ENCODE results near the gene MRPL52. TPM values are rescaled to one million over a fixed set of nuclear protein-coding genes. Genes with fewer than 3 reads are reported as not detected.

MRPL52 gene
- total RNA-seq, 1 experiment from 2014 or later: 134 TPM

DNA sequence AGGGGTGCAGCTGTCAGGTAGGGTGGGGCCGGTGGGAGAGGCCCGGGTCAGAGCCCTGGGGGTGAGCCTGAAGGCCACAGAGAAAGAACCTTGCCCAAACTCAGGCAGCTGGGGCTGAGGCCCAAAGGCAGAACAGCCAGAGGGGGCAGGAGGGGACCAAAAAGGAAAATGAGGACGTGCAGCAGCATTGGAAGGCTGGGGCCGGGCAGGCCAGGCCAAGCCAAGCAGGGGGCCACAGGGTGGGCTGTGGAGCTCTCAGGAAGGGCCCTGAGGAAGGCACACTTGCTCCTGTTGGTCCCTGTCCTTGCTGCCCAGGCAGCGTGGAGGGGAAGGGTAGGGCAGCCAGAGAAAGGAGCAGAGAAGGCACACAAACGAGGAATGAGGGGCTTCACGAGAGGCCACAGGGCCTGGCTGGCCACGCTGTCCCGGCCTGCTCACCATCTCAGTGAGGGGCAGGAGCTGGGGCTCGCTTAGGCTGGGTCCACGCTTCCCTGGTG is 17.2 kb downstream of the MRPL52 start:
- H3K79me2 ChIP-seq (ENCODE audit: insufficient read depth, low read length): no peaks in the 10 kb centered on the region
- RAD21 ChIA-PET (ENCODE audit: low non-redundant PET in 1 of 2, low total read pairs in 2 of 2, uncharacterized antibody in 2 of 2, unreplicated experiment in 2 of 2): no interaction called here
- intact Hi-C loops (cut with micrococcal nuclease): no loop called here
- no peaks in the 10 kb centered on the region for H3K36me3 ChIP-seq (ENCODE audit: control insufficient read depth in 1 of 2, insufficient read depth in 2 of 2, low read length in 2 of 2)
- H3K4me2 ChIP-seq (ENCODE audit: low read length): no peak overlapping the region
- H3K9ac ChIP-seq (ENCODE audit: low read length): no peak overlapping the region
- no peak overlapping the region for H2AFZ ChIP-seq (ENCODE audit: low read depth, low read length, poor library complexity, severe bottlenecking)
- no peaks in the 10 kb centered on the region for H3K9me3 ChIP-seq (ENCODE audit: control insufficient read depth in 1 of 2, insufficient read depth in 1 of 2, low read depth in 1 of 2, low read length in 2 of 2)
- no TSS peak for BruUV-seq (replicated peaks)
- DNase-seq (ENCODE audit: low read depth, low spot score) (no peak), ATAC-seq (no peak)
- no peak overlapping the region for H3K27ac ChIP-seq (ENCODE audit: low read depth, low read length)
- H4K20me1 ChIP-seq (ENCODE audit: insufficient read depth): no peaks in the 10 kb centered on the region
- no peaks in the 10 kb centered on the region for H3K27me3 ChIP-seq (ENCODE audit: insufficient read depth, low read length)
- POLR2A ChIA-PET: no interaction called here
- H3K4me1 ChIP-seq (ENCODE audit: control insufficient read depth in 1 of 2, insufficient read depth in 2 of 2, low read length in 2 of 2): no peaks in the 10 kb centered on the region
- CTCF ChIA-PET: interaction anchor here (1.7 kb wide), 1 partner anchor 24 kb away, joined by 3 read pairs; no protein-coding TSS in a partner anchor
- no peak for TF ChIP-seq EZH2phosphoT487 (IDR thresholded peaks at IDR 0.05; ENCODE audit: borderline replicate concordance)
- no peak for TF ChIP-seq POLR2AphosphoS5 (IDR thresholded peaks at IDR 0.05; ENCODE audit: low read depth, low read length)
- TF ChIP-seq YY1 (IDR thresholded peaks at IDR 0.05; ENCODE audit: extremely low read depth, insufficient replicate concordance, low read depth, low read length): no peak
- TF ChIP-seq, protein P1, sequence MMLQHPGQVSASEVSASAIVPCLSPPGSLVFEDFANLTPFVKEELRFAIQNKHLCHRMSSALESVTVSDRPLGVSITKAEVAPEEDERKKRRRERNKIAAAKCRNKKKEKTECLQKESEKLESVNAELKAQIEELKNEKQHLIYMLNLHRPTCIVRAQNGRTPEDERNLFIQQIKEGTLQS (IDR thresholded peaks at IDR 0.05): no peak
- TF ChIP-seq CTCF (IDR thresholded peaks at IDR 0.05 in 2 of 3, conservative IDR thresholded peaks at IDR 0.05 in 1 of 3; ENCODE audit: borderline replicate concordance in 1 of 3, insufficient read depth in 1 of 3, low read depth in 2 of 3, low read length in 2 of 3): no peak
- TF ChIP-seq, protein P2, sequence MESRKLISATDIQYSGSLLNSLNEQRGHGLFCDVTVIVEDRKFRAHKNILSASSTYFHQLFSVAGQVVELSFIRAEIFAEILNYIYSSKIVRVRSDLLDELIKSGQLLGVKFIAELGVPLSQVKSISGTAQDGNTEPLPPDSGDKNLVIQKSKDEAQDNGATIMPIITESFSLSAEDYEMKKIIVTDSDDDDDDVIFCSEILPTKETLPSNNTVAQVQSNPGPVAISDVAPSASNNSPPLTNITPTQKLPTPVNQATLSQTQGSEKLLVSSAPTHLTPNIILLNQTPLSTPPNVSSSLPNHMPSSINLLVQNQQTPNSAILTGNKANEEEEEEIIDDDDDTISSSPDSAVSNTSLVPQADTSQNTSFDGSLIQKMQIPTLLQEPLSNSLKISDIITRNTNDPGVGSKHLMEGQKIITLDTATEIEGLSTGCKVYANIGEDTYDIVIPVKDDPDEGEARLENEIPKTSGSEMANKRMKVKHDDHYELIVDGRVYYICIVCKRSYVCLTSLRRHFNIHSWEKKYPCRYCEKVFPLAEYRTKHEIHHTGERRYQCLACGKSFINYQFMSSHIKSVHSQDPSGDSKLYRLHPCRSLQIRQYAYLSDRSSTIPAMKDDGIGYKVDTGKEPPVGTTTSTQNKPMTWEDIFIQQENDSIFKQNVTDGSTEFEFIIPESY (IDR thresholded peaks at IDR 0.05; ENCODE audit: extremely low read depth, insufficient replicate concordance, low read length): no peak
- no peak for TF ChIP-seq SP1 (IDR thresholded peaks at IDR 0.05; ENCODE audit: low read depth)
- no peak for TF ChIP-seq SIN3A (IDR thresholded peaks at IDR 0.05; ENCODE audit: low read depth)
- H3K9me2 ChIP-seq (ENCODE audit: insufficient read depth): no peaks in the 10 kb centered on the region
- H3K4me3 ChIP-seq (replicated peaks in 1 of 2; ENCODE audit: low read depth in 1 of 2, low read length in 2 of 2): no peak overlapping the region
